Esophagus squamous epithelium (tissue), 5 donors: ENCODE measurements around the gene GRIN2D. TPM values are rescaled to one million over a fixed set of nuclear protein-coding genes. Genes with fewer than 3 reads are reported as not detected.
A peak's percentile ranks its signal among the peaks of the same experiment; 100 is the strongest.

Source experiments
- DNase-seq: peaks from one replicate; lab custom pipeline; 2025; lab: John Stamatoyannopoulos, UW
- H3K27ac ChIP-seq, 4 donors: fragments of 200-600 bp; sonication (generic); one replicate each; pipeline ENCODE4 v1.5.1; 2016 to 2019; ENCODE audit warnings: mild to moderate bottlenecking in 1 of 4
- H3K27me3 ChIP-seq, 4 donors: fragments of 200-600 bp; sonication (generic); 1 replicate in 3 of 4; 2 replicates in 1 of 4; pipeline versions ENCODE4 v1.5.1 to v1.6.0; 2017 to 2021; ENCODE audit warnings: antibody characterized with exemption in 1 of 4
- H3K36me3 ChIP-seq, 3 donors: fragments of 200-600 bp; sonication (generic); one replicate each; pipeline ENCODE4 v1.5.1; 2016 to 2019
- H3K4me1 ChIP-seq, 3 donors: fragments of 200-600 bp; sonication (generic); one replicate each; pipeline ENCODE4 v1.5.1; 2017 to 2019
- H3K4me3 ChIP-seq, 4 donors: fragments of 200-600 bp; sonication (generic); 1 replicate in 3 of 4; 2 replicates in 1 of 4; pipeline ENCODE4 v1.5.1; 2016 to 2019; ENCODE audit warnings: mild to moderate bottlenecking in 2 of 4, moderate library complexity in 1 of 4
- H3K9me3 ChIP-seq, 3 donors: fragments of 200-600 bp; sonication (generic); one replicate each; pipeline ENCODE4 v1.5.1; 2016 to 2019
- POLR2A ChIP-seq, 4 donors: fragments of 450-650 bp; IDR thresholded peaks; one replicate each; pipeline ENCODE4 v1.6.1; 2017; ENCODE audit warnings: antibody characterized with exemption in 4 of 4, mild to moderate bottlenecking in 4 of 4, moderate library complexity in 3 of 4
- WGBS, 2 donors: methylation state at CpG; one replicate each; pipeline ENCODE4 v1.1.5; 2018; 5-methylcytosine and 5-hydroxymethylcytosine counted together
- intact Hi-C: fragments of 100-400 bp; cut with DNase I; formaldehyde crosslinking; loops from one replicate; pipeline ENCODE4 v1.15.0; 2022
- total RNA-seq, 4 donors: library from RNA; depleted of rRNA; stranded (reverse); fragments of >200 nt; gene quantifications; one replicate each; pipeline ENCODE4 v1.1.0, GENCODE V29; 2016
- TF ChIP-seq, protein P1 (sequence below), 6 experiments: fragments of 450-650 bp in 4 of 6; fragments of 200-600 bp in 2 of 6; sonication (generic) in 2 of 6; IDR thresholded peaks; one replicate each; pipeline ENCODE4 v1.5.1; 2016 to 2019; ENCODE audit warnings: antibody characterized with exemption in 6 of 6, mild to moderate bottlenecking in 4 of 6, moderate library complexity in 4 of 6
- donor health status: DM: yes; HTN: yes; CAD: no.

GRIN2D gene
- total RNA-seq, 4 donors from 2014 or later: 0.09 to 0.47 (median 0.15) TPM

DNA sequence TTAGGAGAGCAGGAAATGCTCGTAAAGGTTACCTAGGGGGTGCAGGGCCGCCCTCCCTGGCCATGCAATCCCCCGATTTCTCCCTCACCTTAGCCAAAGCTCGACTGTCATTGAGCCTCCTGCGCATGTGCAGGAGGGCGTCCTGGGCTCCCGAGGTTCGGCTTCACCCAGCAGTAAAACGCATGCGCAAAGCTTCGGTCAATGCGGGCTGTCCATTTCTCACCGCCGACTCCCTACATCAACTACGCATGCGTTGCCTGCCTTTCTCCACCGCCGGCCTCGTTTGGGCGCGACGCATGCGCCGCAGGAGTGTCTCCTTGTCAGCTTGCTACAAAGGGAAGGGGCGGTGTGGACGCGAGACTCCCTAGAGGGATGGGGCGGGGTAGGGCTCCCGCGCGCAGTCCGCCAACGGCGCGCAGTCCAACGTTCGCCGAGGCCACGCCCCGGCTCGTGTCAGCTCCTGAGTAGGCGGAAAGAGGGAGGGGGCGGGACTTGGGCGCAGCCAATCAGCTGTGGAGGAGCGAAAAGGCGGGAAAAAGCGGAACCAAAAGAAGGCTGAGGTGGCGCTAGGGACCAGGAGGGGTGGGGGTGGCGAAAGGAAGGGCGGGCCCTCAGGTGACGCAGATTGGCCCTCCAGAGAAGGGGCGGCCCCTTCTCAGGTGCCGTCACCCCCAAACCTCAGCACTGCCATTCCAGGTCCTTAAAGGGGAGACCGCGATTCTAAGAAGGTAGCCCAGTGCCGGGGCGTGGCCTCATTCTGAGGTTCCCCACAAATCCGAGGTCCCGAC lies 29.5 kb upstream of the GRIN2D start, which contains the start of the genes SYNGR4 and TMEM143:
Gene SYNGR4, plus strand, starts transcription at position 558 of the 788 bp plus-strand sequence. CDS start 1,476 bp downstream, outside the sequence.
Gene TMEM143, minus strand, starts transcription at position 131 of the 788 bp plus-strand sequence. Its CDS starts 20 bp downstream, at position 111.
- H3K4me3 ChIP-seq: peak within 1 kb of the TSS; percentile 41 to 80 (median 64)
- 0 to 2% methylated on average over 16 to 51 of the region's 59 CpGs for WGBS, 2 donors
- TF ChIP-seq, protein P1, sequence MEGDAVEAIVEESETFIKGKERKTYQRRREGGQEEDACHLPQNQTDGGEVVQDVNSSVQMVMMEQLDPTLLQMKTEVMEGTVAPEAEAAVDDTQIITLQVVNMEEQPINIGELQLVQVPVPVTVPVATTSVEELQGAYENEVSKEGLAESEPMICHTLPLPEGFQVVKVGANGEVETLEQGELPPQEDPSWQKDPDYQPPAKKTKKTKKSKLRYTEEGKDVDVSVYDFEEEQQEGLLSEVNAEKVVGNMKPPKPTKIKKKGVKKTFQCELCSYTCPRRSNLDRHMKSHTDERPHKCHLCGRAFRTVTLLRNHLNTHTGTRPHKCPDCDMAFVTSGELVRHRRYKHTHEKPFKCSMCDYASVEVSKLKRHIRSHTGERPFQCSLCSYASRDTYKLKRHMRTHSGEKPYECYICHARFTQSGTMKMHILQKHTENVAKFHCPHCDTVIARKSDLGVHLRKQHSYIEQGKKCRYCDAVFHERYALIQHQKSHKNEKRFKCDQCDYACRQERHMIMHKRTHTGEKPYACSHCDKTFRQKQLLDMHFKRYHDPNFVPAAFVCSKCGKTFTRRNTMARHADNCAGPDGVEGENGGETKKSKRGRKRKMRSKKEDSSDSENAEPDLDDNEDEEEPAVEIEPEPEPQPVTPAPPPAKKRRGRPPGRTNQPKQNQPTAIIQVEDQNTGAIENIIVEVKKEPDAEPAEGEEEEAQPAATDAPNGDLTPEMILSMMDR (IDR thresholded peaks at IDR 0.05): peak in 1 of 6 experiments; percentile 44
- peak in 3 of 4 donors; percentile 44 to 57 (median 48) for TF ChIP-seq POLR2A (IDR thresholded peaks at IDR 0.05)
- peaks cover 0 to 3% (median 0%) of the 10 kb centered on the region in 3 donors for H3K36me3 ChIP-seq
- intact Hi-C loops: no loop called here
- peak within 1 kb of the TSS; percentile 92 to 98 (median 96) for H3K27ac ChIP-seq
- DNase-seq: peak; percentile 96
- H3K4me1 ChIP-seq: peaks cover 6 to 21% (median 9%) of the 10 kb centered on the region in 3 donors
- no peaks in the 10 kb centered on the region for H3K9me3 ChIP-seq
- no peaks in the 10 kb centered on the region for H3K27me3 ChIP-seq

DNA sequence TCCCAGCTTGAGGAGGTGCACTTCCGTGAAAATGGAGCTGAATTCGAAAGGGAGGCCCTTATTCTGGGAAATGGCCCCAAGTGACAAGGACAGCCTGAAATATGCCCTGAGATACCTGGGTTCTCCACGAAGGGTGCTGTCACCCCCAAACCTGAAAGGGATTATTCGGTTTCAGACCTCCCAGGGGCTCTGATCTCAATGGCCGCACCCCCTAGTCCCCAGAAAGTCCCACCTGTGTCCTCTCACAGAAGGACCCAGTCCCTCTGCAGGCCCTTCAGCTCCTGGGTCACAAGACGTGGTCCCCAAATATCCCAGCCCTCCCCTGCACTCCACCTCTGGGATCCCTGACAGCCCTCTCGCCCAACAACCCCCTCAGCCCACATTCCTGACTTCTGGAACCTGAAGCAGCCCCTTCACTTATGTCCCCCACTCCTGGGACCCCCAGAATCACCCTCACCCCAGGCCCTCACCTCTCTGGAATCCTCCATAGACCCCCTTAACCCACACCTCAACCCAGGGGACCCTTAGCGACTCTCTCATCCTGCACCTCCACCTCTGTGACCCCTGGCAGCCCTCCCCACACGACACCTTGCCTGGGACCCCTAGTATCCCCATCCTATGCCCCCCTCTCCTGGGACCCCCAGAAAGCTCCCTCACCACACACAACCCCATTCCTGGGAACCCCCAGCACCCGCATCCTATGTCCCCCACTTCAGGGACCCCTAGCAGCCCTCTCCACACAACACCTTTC lies 28.7 kb upstream of the GRIN2D start:
- Histone ChIP-seq H3K4me3 (peak overlapping the region; percentile 41 to 80 (median 64)), H3K4me1 (peaks cover 6 to 21% (median 9%) of the 10 kb centered on the region in 3 donors), H3K9me3 (no peaks in the 10 kb centered on the region), H3K27ac (peak overlapping the region; percentile 92 to 98 (median 96)), H3K36me3 (no peaks in the 10 kb centered on the region), H3K27me3 (no peaks in the 10 kb centered on the region)
- no peak for TF ChIP-seq POLR2A (IDR thresholded peaks at IDR 0.05)
- TF ChIP-seq, protein P1 (IDR thresholded peaks at IDR 0.05): no peak
- intact Hi-C loops: no loop called here
- WGBS, 2 donors: 63 to 65% methylated on average over 8 to 10 of the region's 10 CpGs
- no peak for DNase-seq

DNA sequence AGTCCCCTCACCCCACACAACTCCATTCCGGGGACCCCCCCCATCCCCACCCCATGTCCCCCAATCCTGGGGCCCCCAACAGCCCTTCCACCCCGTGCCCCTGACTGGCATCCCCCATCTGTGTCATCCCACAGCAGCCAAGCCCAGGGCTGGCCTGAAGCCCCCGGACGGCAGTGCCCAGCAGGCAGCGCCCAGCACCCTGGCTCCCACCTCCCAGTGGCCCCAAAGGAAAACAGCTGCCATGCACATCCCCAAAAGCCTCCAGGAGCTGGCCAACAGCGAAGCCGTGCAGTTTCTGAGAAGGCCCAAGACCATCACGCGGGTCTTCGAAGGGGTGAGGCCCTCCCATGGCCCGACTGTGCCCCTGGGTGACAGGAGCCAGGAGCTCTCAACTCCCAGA lies 27.9 kb upstream of the GRIN2D start:
- 90% methylated on average over 7 of the region's 11 CpGs; no CpG with 5 or more reads in 1 of the 2 donors for WGBS, 2 donors
- no peaks in the 10 kb centered on the region for H3K27me3 ChIP-seq
- no peaks in the 10 kb centered on the region for H3K36me3 ChIP-seq
- DNase-seq: no peak
- H3K9me3 ChIP-seq: no peaks in the 10 kb centered on the region
- TF ChIP-seq, protein P1 (IDR thresholded peaks at IDR 0.05): no peak
- TF ChIP-seq POLR2A (IDR thresholded peaks at IDR 0.05): no peak
- H3K27ac ChIP-seq: no peak overlapping the region
- H3K4me1 ChIP-seq: peaks cover 6 to 21% (median 9%) of the 10 kb centered on the region in 3 donors
- H3K4me3 ChIP-seq: no peak overlapping the region
- intact Hi-C loops: no loop called here

DNA sequence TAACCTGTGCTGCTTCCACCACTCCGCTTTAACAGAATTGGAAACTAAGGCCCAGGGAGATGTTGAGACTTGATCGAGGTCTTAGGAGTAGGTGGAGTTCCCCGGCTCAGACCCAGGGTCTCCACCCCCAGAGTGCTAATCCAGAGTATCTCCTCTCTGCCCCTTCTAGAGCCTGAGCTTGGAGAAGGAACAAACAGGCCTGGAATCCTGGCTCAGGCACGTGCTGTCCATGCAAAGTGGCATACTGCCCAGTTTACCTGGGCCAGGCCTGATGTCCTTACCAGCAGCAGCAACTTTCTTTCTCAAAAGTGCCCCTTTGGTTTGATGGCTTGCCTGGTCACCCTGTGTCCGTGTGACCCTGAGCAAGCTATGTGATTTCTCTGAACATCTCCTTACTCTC lies 25.6 kb upstream of the GRIN2D start:
- H3K4me3 ChIP-seq: no peak overlapping the region
- 51 to 62% methylated on average over 2 to 5 of the region's 5 CpGs for WGBS, 2 donors
- TF ChIP-seq POLR2A (IDR thresholded peaks at IDR 0.05): no peak
- TF ChIP-seq, protein P1 (IDR thresholded peaks at IDR 0.05): no peak
- no peaks in the 10 kb centered on the region for H3K36me3 ChIP-seq
- peaks cover 6 to 17% (median 9%) of the 10 kb centered on the region in 3 donors for H3K4me1 ChIP-seq
- no peak overlapping the region for H3K27ac ChIP-seq
- intact Hi-C loops: no loop called here
- DNase-seq: no peak
- no peaks in the 10 kb centered on the region for H3K9me3 ChIP-seq
- no peaks in the 10 kb centered on the region for H3K27me3 ChIP-seq
